ENCODE measurements around the gene STRN3. TPM values are rescaled to one million over a fixed set of nuclear protein-coding genes. Genes with fewer than 3 reads are reported as not detected.

Gene STRN3
- total RNA-seq, 3 donors from 2014 or later, result 46.0 to 61.9 (median 46.3) TPM

DNA sequence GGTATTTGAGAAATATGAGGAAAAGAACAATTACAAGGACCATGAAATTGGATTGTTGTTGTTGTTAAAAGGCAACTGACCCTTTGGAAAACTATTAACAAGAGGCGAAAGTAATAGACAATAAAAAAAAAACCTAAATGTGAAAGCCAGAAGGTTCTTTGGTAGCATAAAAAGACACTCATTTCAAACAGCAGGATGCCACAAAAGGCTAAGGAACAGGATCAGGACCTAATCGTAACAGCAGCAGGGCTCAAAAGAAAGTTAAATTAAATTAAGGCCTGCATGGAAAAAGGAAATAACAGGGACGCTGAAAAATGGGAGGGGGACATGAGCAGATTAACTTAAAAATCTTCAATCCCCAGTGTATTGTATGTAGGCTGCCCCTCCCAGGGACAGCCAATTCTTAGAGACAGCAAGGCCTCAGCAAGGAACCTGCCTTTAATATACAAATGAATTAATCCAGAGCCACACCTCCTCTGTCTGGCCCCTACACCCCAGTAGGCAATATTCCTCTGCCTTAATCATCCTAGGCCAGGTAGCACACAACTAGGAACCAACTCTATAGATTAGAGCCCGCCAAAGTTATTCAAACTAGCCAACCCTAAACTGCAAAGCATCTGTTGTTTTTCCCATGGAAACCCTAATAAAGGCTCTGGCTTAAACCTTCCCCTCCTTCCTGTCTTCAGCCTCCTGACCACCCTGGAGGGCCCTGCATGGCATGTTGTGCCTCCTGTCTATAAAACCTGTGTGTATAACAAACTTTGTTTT, 29.1 kb downstream of the STRN3 start:
- Histone ChIP-seq H3K36me3 (ENCODE audit: low read depth) (no peaks in the 10 kb centered on the region), H3K4me1 (ENCODE audit: low read depth) (peaks cover 4% of the 10 kb centered on the region), H3K4me3 (no peak overlapping the region), H3K9me3 (peaks cover 5% of the 10 kb centered on the region)
- TF ChIP-seq, protein P1, sequence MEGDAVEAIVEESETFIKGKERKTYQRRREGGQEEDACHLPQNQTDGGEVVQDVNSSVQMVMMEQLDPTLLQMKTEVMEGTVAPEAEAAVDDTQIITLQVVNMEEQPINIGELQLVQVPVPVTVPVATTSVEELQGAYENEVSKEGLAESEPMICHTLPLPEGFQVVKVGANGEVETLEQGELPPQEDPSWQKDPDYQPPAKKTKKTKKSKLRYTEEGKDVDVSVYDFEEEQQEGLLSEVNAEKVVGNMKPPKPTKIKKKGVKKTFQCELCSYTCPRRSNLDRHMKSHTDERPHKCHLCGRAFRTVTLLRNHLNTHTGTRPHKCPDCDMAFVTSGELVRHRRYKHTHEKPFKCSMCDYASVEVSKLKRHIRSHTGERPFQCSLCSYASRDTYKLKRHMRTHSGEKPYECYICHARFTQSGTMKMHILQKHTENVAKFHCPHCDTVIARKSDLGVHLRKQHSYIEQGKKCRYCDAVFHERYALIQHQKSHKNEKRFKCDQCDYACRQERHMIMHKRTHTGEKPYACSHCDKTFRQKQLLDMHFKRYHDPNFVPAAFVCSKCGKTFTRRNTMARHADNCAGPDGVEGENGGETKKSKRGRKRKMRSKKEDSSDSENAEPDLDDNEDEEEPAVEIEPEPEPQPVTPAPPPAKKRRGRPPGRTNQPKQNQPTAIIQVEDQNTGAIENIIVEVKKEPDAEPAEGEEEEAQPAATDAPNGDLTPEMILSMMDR (IDR thresholded peaks at IDR 0.05), result no peak
- no peak for DNase-seq
- intact Hi-C loops (cut with DNase I, micrococcal nuclease), result no loop called here
- no peak for ATAC-seq

DNA sequence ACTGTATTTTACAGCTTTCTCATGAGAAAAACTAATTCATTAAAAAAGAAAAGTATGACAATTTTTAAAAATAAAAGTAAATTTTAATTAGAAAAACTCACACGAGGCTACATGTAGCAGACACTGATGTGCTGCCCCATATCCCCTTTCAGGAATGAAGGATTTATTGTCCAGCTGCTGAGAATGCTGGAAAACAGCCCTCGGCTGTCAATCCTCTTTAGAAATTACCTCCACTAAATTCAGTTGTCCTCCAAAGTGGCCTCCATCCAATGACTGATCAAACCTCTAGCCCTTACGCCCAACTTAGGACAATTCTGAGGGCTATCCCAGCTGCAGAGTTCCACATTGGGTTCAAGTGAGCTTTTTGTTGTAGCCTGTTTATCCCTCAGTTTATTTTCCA, 30.5 kb downstream of the STRN3 start:
- DNase-seq, result no peak
- ATAC-seq, result no peak
- intact Hi-C loops (cut with DNase I, micrococcal nuclease), result no loop called here
- no peaks in the 10 kb centered on the region for H3K36me3 ChIP-seq (ENCODE audit: low read depth)
- TF ChIP-seq, protein P1 (IDR thresholded peaks at IDR 0.05), result no peak
- peaks cover 9% of the 10 kb centered on the region for H3K4me1 ChIP-seq (ENCODE audit: low read depth)
- H3K4me3 ChIP-seq, result no peak overlapping the region
- peaks cover 5% of the 10 kb centered on the region for H3K9me3 ChIP-seq

DNA sequence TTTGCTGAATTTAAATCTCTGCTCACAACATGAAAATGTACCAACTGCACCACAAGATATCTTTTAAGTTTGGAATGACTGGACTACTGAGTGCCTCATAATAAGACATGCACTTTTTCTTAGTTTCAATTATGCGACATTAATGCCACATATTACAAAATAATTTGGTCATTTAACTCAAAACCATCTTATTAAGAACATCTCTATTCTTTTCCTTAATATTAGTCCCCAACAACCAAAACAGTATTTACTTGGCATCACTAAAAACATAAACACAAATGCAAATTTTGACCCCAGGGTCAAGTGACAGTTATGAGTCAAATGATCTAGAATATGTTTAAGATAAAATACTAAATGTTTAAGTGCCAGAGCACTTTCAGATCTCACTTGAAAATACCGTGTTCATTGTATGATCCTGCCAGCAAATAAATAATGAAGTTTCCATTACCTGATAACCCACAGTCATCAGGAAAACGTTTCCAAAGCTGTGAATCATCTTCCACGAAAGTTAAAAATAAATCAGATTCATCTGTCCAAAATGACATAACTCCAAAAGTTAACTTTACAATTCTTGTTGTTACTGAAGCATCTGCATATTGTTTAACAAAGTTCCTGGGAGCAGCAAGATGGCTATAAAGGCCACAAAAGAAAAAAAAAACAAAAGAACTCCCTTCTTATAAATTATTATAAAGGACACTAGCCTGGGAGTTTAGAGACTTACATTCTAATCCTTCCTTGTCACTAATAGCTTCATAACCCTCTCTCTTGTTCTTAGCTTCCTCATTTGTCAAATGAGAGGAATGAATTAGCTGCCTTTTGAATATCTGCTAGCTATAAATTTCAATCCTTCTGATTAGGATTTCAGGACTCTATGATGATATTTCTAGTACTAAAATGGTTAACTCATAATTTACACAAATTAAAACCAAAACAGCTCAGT, 31.2 kb downstream of the STRN3 start:
- H3K4me1 ChIP-seq (ENCODE audit: low read depth), result peaks cover 10% of the 10 kb centered on the region
- no peaks in the 10 kb centered on the region for H3K36me3 ChIP-seq (ENCODE audit: low read depth)
- TF ChIP-seq, protein P1 (IDR thresholded peaks at IDR 0.05), result no peak
- intact Hi-C loops (cut with DNase I, micrococcal nuclease), result no loop called here
- ATAC-seq (no peak), DNase-seq (no peak)
- H3K4me3 ChIP-seq, result no peak overlapping the region
- peaks cover 5% of the 10 kb centered on the region for H3K9me3 ChIP-seq

DNA sequence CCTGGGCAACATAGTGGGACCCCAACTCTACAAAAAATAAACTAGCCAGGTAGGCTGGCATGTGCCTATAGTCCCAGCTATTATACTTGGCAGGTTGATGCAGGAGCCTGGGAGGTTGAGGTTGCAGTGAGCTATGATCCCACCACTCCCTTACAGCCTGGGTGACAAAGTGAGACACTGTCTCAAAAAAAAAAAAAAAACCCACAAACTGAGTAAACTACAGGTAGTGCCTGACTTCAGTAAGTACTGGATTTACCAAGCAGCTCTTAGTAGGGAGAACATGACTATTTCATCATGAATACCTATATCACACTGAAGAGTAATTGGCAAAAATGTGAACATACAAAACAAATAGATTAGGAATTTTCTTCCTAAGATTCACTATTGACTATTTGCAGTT, 33.1 kb downstream of the STRN3 start:
- H3K9me3 ChIP-seq, result peaks cover under 1% of the 10 kb centered on the region
- TF ChIP-seq, protein P1 (IDR thresholded peaks at IDR 0.05), result no peak
- H3K4me3 ChIP-seq, result no peak overlapping the region
- no peak for ATAC-seq
- peaks cover 19% of the 10 kb centered on the region for H3K4me1 ChIP-seq (ENCODE audit: low read depth)
- no peak for DNase-seq
- intact Hi-C loops (cut with DNase I, micrococcal nuclease), result no loop called here
- H3K36me3 ChIP-seq (ENCODE audit: low read depth), result no peaks in the 10 kb centered on the region

DNA sequence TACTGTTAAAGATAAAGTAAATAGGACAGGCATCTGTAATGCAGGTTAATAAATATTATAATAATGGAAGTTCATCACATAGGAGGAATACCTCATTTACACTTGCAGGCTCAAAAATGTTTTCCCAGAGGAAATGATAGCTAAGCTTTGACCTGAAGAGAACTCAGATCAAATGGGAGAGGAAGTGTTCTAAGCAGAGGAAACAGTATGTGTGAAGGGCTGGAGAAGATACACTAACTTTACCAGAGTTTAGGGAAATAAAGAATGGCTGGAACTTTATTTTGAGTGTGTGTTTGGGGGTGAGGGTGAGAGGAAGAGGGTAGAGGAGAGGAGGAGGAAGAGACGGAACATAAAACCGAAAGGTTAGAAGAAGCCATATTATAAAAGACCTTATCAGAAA, 34.8 kb downstream of the STRN3 start:
- TF ChIP-seq, protein P1 (IDR thresholded peaks at IDR 0.05), result no peak
- H3K4me3 ChIP-seq, result no peak overlapping the region
- intact Hi-C loops (cut with DNase I, micrococcal nuclease), result no loop called here
- no peaks in the 10 kb centered on the region for H3K9me3 ChIP-seq
- no peaks in the 10 kb centered on the region for H3K36me3 ChIP-seq (ENCODE audit: low read depth)
- DNase-seq, result no peak
- no peak for ATAC-seq
- H3K4me1 ChIP-seq (ENCODE audit: low read depth), result peaks cover 19% of the 10 kb centered on the region

Measured in mucosa of descending colon (tissue), 3 donors.